Progenitor cell of endocrine pancreas (in vitro differentiated cells): ENCODE results near the gene SLC44A5. TPM values are rescaled to one million over a fixed set of nuclear protein-coding genes. Genes with fewer than 3 reads are reported as not detected.
A peak's percentile ranks its signal among the peaks of the same experiment; 100 is the strongest.

ENCODE experiments used
- DNase-seq: peaks from one replicate; pipeline ENCODE4 v3.0.0; 2021; ENCODE audit warnings: low spot score; ENCODE audit not compliant: unreplicated experiment
- H3K27ac Mint-ChIP-seq: 2 replicates; pipeline ENCODE4 v1.8.0; 2021; ENCODE audit warnings: mild to moderate bottlenecking, moderate library complexity, mixed read lengths
- H3K27me3 Mint-ChIP-seq: 2 replicates; pipeline ENCODE4 v1.8.0; 2021; ENCODE audit warnings: mixed read lengths
- H3K36me3 Mint-ChIP-seq: 2 replicates; pipeline ENCODE4 v1.8.0; 2022; ENCODE audit warnings: mixed read lengths; ENCODE audit not compliant: insufficient read depth
- H3K4me1 Mint-ChIP-seq: 2 replicates; pipeline ENCODE4 v1.8.0; 2021; ENCODE audit warnings: low read depth, mixed read lengths
- H3K4me3 Mint-ChIP-seq: 2 replicates; pipeline ENCODE4 v1.8.0; 2021; ENCODE audit warnings: low read depth, mild to moderate bottlenecking, moderate library complexity, mixed read lengths
- H3K9me3 Mint-ChIP-seq: 2 replicates; pipeline ENCODE4 v1.8.0; 2021; ENCODE audit warnings: low read depth, mixed read lengths
- total RNA-seq: library from RNA; stranded (reverse); gene quantifications from 2 replicates; pipeline ENCODE4 v1.2.1, GENCODE V29; 2021
- TF ChIP-seq, protein P1 (sequence below): fragments of 200-600 bp; sonication (generic); IDR thresholded peaks from one replicate; pipeline ENCODE4 v1.5.0; 2021; ENCODE audit warnings: antibody characterized with exemption, mild to moderate bottlenecking; ENCODE audit not compliant: unreplicated experiment

Gene SLC44A5
- total RNA-seq, 1 donor from 2014 or later, result 8.8 TPM

DNA sequence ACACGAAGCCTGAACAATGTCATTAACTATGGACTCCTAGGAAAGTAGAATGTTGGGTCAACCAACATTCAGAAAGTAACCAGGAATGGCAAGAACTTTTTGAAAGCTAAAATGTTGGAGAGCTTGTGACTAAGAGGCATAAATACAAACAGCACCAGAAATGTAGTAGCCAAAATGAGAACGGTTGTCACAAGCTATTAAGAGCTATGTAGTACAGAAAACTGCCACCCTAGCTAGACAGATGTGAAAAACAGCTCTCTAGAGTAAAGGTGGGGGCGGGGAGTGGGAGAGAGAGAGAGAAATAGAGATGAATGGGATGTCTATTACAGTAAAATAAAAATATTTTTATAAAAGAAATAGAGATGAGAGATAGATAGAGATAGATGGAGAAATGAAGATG, 35.1 kb downstream of the SLC44A5 start:
- Mint-ChIP-seq H3K27ac (no peak overlapping the region), H3K36me3 (no peaks in the 10 kb centered on the region), H3K4me3 (no peak overlapping the region), H3K9me3 (no peaks in the 10 kb centered on the region), H3K4me1 (peaks cover 6% of the 10 kb centered on the region), H3K27me3 (peaks cover 4% of the 10 kb centered on the region)
- DNase-seq, result no peak
- TF ChIP-seq, protein P1, sequence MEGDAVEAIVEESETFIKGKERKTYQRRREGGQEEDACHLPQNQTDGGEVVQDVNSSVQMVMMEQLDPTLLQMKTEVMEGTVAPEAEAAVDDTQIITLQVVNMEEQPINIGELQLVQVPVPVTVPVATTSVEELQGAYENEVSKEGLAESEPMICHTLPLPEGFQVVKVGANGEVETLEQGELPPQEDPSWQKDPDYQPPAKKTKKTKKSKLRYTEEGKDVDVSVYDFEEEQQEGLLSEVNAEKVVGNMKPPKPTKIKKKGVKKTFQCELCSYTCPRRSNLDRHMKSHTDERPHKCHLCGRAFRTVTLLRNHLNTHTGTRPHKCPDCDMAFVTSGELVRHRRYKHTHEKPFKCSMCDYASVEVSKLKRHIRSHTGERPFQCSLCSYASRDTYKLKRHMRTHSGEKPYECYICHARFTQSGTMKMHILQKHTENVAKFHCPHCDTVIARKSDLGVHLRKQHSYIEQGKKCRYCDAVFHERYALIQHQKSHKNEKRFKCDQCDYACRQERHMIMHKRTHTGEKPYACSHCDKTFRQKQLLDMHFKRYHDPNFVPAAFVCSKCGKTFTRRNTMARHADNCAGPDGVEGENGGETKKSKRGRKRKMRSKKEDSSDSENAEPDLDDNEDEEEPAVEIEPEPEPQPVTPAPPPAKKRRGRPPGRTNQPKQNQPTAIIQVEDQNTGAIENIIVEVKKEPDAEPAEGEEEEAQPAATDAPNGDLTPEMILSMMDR, result no peak

GRCh38 chr1:75567191-75567590, 43.7 kb downstream of the SLC44A5 start:
- Mint-ChIP-seq H3K9me3 (no peaks in the 10 kb centered on the region), H3K4me3 (no peak overlapping the region), H3K4me1 (peaks cover 4% of the 10 kb centered on the region), H3K36me3 (no peaks in the 10 kb centered on the region), H3K27me3 (no peaks in the 10 kb centered on the region), H3K27ac (no peak overlapping the region)
- no peak for DNase-seq
- TF ChIP-seq, protein P1, result no peak

- H3K4me3 Mint-ChIP-seq, result no peak overlapping the region
- no peak for DNase-seq
- H3K27ac Mint-ChIP-seq, result peak overlapping the region; percentile 50
- H3K36me3 Mint-ChIP-seq, result peaks cover under 1% of the 10 kb centered on the region
- TF ChIP-seq, protein P1, result no peak
- H3K9me3 Mint-ChIP-seq, result peaks cover 2% of the 10 kb centered on the region
- H3K4me1 Mint-ChIP-seq, result peaks cover 31% of the 10 kb centered on the region
- H3K27me3 Mint-ChIP-seq, result no peaks in the 10 kb centered on the region
These were observed 51.1 kb downstream of the SLC44A5 start for GRCh38 chr1:75559800-75560199.

DNA sequence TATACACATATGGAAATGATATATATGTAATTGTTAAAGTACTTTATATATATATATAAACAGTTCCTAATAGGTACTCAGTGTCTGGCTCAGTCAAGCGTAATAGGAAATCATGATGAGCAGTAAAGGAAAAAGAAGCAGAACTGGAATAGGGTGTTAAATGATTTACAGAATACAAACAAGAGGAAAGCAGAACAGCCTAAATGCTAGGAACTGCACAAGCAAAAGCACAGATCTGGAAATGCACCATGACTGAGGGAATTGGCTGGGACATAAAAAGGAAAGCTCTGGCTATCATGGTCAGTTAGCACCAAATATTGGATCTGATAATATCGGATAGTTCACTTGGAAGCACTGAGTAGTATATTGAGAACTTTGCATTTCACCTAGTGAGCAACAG, 51.8 kb downstream of the SLC44A5 start:
- H3K27me3 Mint-ChIP-seq, result no peaks in the 10 kb centered on the region
- H3K4me1 Mint-ChIP-seq, result peaks cover 31% of the 10 kb centered on the region
- no peak for DNase-seq
- H3K27ac Mint-ChIP-seq, result peak overlapping the region; percentile 50
- H3K9me3 Mint-ChIP-seq, result peaks cover 4% of the 10 kb centered on the region
- H3K36me3 Mint-ChIP-seq, result peaks cover 2% of the 10 kb centered on the region
- TF ChIP-seq, protein P1, result no peak
- H3K4me3 Mint-ChIP-seq, result peak overlapping the region; percentile 1

GRCh38 chr1:75554870-75555269, 56.0 kb downstream of the SLC44A5 start:
- H3K9me3 Mint-ChIP-seq, result peaks cover 4% of the 10 kb centered on the region
- TF ChIP-seq, protein P1, result no peak
- H3K4me1 Mint-ChIP-seq, result peaks cover 13% of the 10 kb centered on the region

More at GRCh38 chr1:75554870-75555269, 56.0 kb downstream of the SLC44A5 start:
- no peak for DNase-seq
- H3K4me3 Mint-ChIP-seq, result no peak overlapping the region
- no peak overlapping the region for H3K27ac Mint-ChIP-seq
- no peaks in the 10 kb centered on the region for H3K27me3 Mint-ChIP-seq
- H3K36me3 Mint-ChIP-seq, result peaks cover 2% of the 10 kb centered on the region
